NCI-H1694 treated with DMSO at 0.1 percent for 48 hours (cell line): ENCODE data around the gene CCIN.

Experiments used
- DNase-seq: peaks from one replicate; lab custom pipeline; 2025; lab: John Stamatoyannopoulos, UW

The CCIN gene

DNA sequence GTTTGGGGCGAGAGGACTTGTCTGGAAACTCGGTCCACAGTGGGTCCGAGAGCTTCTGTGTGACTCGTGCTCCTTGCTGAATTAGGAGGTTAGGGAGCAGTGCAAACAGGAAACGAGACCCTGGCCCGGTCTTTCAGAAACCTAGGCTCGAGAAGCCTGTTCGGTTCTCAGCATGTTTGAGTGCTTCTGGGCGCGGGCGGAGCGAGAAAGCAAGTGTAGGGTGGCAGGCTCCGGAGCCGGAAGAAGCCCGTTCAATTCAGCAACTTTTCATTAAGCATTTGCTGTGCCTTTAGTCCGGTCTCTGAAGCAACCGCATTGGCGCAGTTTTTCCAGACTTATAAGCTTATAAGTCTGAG, 22.1 kb downstream of the CCIN start:
- no peak for DNase-seq

- no peak for DNase-seq
Measured at GRCh38 chr9:36191686-36192085, 22.5 kb downstream of the CCIN start.

GRCh38 chr9:36192196-36192595, 23.0 kb downstream of the CCIN start:
- DNase-seq, result no peak

GRCh38 chr9:36193023-36193422, 23.8 kb downstream of the CCIN start:
- DNase-seq, result no peak

DNA sequence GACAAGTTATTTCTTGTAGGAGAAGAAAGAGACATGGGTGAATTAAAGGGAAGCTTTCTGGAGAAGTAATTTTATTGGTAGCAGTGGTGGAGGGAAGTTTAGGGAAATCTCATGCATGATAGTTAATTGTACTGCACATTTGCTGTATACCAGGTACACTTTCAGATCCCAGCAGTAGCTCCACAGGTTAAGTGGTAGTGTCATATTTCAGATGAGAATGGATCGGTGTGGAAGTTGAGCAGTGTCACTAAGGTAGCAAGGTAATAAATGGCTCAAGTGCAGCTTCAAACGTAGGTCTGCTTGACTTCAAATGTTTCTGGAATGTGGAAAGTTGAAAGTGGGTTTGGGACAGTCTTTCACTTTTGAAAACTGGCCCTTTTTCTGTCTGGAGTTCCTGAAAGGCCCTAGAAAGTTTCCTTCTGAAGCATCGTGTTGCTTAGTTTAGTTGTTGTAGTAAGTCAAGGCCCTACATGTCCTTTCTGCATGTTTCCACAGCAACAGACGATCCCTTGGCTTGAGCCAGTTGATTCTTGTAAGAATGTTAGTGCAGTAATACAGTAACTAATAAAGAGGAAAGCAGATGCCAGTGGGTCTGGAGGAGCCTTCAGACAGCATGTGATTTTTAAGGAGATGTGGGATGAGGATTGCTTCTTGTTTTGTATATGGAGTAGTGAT, 25.3 kb downstream of the CCIN start:
- DNase-seq, result no peak

- no peak for DNase-seq
Measured at GRCh38 chr9:36204906-36205547, 35.8 kb downstream of the CCIN start.

DNA sequence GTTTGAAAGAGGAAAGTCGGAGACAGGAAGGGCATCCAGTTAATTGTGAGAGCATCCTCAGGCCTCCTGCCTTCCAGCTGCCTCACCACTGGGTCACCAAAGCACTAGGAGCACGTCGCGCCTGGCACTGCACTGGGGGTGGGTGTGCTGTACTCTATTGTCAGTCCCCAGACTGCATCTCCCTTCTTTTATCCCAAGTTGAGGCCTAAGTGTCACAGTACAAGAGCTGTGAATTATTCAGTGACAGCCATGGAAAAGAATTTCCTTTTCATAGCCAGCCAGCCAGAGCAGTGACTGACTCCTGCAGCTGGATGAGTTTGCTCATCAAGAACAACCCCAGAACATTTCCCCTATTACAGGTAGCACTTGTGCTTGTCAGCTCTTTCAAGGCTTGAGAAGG, 37.8 kb downstream of the CCIN start:
- DNase-seq, result no peak

DNA sequence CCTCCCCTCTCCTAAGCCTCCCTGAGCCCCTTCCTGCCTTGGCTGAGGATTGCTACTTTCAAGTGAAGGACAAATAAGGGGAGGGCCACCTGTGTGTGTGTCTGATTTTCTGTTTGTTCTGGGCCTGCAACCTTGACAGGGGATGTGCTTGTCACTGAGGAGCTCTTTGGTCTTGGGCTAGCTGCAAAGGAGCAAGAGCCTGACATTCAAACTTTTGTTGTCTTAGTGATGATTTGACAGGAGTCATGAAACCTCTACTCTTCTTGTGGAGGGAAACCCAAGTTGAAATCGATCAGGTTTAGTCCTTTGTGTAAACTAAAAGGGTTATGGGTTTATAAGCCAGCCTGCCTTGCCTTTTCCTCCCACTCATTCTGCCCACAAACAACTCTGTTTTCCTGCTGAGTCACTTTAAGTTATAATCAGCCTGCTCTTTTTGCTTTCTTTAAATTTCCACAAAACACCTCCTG, 38.4 kb downstream of the CCIN start:
- DNase-seq, result no peak

GRCh38 chr9:36208521-36209253, 39.5 kb downstream of the CCIN start:
- no peak for DNase-seq

DNA sequence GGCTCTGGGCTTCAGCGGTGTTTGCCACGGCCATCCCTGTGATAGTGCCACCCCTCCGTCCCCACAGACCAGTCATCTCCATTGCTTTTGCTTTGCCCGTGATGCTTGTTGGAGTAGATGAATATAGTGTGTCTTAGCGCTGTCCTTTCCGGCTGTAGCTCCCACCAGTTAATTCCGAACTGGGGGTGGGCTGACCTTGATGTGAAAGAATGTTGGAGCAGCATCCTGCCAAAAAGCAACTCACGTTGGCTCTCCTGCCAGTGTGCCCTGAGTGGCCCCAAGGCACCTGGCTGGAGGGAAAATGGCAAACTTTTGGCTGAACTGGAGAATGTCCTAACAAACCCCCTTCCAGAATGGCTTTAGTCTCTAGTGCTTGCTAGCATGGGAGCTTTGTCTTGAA, 41.5 kb downstream of the CCIN start:
- no peak for DNase-seq

- DNase-seq, result no peak
Measured at GRCh38 chr9:36211510-36211909, 42.3 kb downstream of the CCIN start.

DNA sequence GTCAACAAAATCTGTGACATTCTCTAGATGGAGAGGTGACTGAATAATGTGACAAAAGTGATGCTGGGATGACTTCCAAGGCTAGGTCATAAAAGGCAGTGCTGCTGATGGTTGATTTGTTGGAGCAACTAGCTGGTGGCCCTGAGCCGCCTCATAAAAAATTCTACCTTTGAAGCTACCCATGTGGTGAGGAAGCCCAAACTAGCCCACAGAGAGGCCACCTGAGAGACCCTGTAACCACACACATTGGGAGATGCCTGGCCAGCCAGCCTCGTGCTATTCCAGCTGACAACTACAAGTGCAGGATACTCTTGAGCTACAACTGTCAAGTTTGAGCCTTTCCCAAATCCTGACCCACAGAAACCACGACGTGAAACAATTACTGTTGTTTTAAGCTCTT, 44.2 kb downstream of the CCIN start:
- no peak for DNase-seq

- DNase-seq, result no peak
Measured at GRCh38 chr9:36213989-36214388, 44.8 kb downstream of the CCIN start.

DNA sequence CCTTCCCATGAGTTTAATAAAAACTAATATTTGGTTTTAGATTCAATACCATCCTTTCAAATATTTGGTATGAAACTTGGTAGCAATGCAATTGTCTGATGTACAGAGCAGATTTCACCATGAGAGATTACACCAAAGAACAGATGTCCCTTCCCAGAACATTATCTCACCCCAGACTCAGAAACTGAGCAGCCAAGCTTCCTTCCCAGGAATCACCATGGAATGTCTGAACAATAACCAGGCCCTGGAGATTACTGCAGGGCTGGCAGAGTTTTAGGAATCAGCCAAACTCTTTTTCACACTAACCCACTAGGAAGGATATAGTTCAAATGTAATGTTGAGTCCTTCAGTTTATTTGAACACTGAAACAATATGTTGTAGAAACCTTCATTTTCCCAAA, 45.4 kb downstream of the CCIN start:
- no peak for DNase-seq

GRCh38 chr9:36217256-36217968, 48.2 kb downstream of the CCIN start:
- DNase-seq, result no peak

DNA sequence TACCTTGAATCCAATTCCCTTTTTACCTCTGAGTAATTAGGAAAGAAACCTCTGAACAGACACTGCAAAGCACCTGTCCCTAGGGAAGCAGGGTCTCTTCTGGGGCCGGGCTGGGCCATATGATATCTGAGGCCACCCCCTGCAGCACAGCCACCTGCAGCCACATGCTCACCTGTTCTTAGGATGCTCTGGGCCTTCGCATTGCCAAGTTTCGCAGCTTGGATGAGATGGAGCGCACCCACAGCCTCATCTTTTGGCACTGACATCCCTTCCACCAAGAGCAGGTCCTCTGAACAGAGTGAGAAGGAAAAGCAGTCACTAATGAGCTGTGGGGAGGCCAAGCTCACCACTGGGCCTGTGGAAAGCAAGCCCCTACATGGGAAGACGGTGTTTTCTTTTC, 48.8 kb downstream of the CCIN start:
- DNase-seq, result no peak

DNA sequence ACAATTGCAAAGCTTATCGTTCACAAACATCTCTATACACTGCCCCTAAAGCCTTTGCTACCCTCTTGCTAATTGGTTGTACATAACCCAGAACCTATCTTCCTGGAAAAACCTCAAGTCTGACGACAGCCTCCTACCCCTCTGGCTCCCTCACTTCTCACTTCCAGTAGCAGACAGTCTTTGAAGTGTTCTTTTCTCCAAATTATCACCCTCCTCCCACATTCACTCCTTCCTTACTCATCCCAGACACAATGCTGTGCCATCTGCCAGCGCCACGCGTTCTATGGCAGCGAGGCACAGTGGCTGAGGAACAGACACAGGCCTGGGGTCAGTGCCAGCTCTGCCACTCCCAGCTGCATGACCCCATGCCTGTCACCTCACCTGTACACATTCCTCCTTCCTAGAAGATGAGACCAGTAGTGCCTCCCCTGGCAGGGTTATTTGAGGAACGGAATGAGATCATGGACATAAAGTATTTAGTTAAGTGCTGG, 49.3 kb downstream of the CCIN start:
- no peak for DNase-seq
